HCEC 1CT (cell line): ENCODE measurements around the gene SLC25A3.
"Not testable (repeated sequence)": the region's sequence is repeated elsewhere in the genome, so short reads cannot be mapped to it uniquely, and the experiment has no call there.

Experiments used
- DNase-seq: peaks from one replicate; pipeline ENCODE4 v3.0.0-alpha.2; 2017

SLC25A3 gene

DNA sequence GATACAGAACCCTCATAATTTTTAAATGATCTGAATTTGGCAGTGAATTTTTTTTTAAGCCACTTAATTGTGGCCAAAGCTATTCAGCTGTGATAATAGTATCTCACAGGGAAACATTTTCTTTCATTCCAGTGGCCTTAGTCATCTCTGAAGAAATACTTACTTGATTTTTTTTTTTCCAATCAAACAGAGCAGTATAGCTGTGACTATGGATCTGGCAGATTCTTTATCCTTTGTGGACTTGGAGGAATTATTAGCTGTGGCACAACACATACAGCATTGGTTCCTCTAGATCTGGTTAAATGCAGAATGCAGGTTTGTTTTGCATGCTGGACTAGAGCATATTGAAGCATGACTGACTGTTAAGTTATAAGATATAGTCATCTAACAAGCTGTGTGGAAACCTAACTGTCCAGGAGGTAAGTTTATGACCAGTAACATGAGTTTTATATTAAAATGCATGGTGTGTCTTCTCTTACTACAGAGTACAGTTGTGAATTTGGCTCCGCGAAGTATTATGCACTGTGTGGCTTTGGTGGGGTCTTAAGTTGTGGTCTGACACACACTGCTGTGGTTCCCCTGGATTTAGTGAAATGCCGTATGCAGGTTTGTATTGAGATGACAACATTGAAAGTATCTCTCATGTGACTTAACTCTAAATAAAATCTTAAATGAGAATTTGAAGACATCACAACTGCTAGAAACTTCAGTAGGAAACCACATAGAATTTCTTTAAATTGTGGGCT lies 1.9 kb downstream of the SLC25A3 start:
- DNase-seq: peak; percentile 73

DNA sequence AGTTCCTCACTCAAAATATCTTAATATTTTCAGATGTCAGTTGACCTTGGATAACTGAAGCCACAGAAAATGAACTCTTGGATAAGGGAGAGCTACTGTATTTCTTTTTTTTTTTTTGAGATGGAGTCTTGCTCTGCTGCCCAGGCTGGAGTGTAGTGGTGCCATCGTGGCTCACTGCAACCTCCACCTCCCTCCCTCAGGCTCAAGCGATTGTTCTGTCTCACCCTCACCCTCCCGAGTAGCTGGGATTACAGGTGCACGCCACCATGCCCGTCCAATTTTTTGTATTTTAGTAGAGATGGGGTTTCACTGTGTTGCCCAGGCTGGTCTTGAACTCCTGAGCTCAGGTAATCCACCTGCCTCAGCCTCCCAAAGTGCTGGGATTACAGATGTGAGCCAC lies 3.8 kb downstream of the SLC25A3 start:
- not testable (repeated sequence) for DNase-seq

GRCh38 chr12:98601924-98602323 lies 8.4 kb downstream of the SLC25A3 start:
- no peak for DNase-seq

DNA sequence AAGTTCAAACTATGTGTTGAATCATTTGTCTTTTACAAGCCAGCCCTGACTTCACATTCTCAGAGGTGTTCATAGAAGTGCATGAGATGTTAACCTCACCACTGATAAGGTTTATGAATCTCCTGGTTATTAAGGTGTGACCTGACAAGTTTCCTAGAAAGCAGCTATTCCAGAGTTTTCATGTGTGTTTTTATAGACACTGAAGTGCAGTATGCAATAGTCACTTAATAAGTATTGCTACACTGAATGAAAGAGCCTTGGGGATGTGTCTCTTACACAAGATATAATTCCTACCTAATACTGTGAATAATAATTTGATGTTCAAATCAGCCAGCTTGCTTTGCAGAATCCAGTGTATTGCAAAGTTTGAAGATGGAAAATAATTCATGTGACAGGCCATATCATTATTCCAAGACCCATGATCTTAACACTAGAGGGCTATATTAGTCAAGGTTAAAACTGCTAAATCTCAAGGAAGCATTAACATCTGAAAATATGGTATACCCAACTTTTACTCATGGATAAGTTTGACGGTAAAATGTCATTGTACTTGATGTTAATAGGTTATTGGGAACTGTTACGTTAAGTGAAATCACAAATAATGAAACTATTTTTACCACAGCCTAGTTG lies 13.0 kb downstream of the SLC25A3 start:
- no peak for DNase-seq

DNA sequence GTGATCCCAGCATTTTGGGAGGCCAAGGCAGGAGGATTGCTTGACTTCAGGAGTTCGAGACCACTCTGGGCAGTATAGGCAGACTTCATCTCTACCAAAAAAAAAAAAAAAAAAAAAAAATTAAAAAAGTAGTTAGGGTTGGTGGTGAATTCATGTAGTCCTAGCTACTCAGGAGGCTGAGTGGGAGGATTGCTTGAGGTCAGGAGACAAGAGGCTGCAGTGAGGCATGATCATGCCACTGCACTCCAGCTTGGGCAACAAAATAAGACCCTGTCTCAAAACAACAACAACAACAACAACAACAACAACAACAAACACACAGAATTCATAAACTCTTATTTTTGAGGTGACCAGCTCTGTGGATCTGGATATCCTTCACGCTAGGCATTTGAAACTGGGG lies 17.1 kb downstream of the SLC25A3 start:
- DNase-seq: no peak

GRCh38 chr12:98612696-98613334 lies 19.3 kb downstream of the SLC25A3 start:
- no peak for DNase-seq

DNA sequence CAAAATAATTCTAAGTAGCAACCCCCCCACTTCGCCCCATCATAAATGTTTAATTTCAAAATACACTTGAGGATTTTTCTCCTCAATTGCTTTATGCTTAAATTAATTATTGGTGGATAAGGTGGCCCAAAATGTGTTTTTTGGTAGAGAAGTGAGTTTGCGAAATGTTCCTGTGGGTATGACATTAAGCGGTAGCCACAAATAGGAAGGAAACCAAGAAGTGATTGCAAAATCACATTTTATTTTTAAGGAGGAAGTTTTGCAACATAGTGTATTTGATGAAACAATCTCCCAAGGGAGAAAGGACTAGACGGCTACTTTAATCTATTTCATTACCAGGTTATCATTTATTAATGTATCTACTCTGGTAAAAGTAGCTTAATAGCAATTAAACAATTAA lies 25.5 kb downstream of the SLC25A3 start:
- peak; percentile 60 for DNase-seq

GRCh38 chr12:98635657-98636323 lies 42.3 kb downstream of the SLC25A3 start:
- peak; percentile 78 for DNase-seq

- DNase-seq: no peak
Measured at GRCh38 chr12:98637068-98637467, 43.6 kb downstream of the SLC25A3 start.

DNA sequence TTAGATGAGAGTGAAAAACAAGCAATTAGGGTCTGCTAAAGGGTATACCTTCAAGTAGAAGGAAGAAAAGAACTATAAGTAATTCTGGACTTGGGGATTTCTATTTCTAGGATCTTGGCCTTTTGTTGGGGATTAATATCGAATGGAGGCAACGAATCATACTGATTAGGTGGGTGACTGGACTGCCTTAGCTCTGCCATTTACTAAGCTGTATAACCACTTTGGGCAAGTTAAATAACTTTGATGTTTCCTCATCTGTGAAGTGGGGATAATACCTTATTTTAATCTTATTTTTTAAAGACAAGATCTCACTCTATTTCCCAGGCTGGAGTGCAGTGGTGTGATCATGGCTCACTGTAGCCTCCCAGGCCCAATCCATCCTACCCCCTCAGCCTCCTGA lies 44.5 kb downstream of the SLC25A3 start:
- DNase-seq: no peak

DNA sequence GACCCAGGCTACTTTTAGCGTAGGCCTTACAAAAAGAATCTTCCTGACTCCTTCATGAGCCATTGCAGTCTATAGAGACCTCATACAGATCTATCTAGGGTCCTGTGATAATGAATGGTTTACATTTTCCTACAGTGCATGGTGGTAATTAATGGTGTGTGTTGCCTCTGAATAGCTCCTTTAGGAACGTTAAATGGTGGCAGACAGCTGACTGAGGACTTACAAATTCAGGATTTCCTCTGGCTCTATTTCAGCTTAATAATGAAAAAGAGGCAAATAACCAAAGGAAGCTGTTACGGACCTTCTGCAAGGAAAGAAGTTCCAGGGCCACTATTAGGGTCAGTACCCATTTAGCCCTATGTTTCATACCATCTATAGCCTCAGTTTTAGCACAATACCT lies 46.0 kb downstream of the SLC25A3 start:
- no peak for DNase-seq

DNA sequence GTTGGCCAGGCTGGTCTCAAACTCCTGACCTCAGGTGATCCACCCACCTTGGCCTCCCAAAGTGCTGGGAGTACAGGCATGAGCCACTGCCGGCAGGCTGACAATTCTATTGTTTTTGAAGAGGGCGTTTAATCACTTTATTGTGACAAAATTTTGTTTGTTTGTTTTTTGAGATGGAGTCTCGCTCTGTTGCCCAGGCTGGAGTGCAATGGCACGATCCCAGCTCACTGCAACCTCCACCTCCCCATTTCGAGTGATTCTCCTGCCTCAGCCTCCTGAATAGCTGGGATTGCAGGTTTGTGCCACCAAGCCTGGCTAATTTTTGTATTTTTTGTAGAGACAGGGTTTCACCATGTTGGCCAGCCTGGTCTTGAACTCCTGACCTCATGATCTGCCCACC lies 49.3 kb downstream of the SLC25A3 start:
- DNase-seq: not testable (repeated sequence)

- DNase-seq: no peak
Measured at GRCh38 chr12:98644433-98644711, 50.9 kb downstream of the SLC25A3 start.

- DNase-seq: peak; percentile 97
Measured at GRCh38 chr12:98644712-98645571, 51.5 kb downstream of the SLC25A3 start, which contains the start of the genes APAF1 and IKBIP. Gene APAF1 (plus strand): TSS chr12:98645290. CDS start chr12:98648360, 3,070 bp downstream. Gene IKBIP (minus strand): TSS chr12:98644788. CDS start chr12:98644701, 87 bp downstream.

- peak; percentile 26 for DNase-seq
Measured at GRCh38 chr12:98645572-98646067, 52.1 kb downstream of the SLC25A3 start.

GRCh38 chr12:98646294-98647090 lies 53.0 kb downstream of the SLC25A3 start:
- DNase-seq: peak; percentile 27

GRCh38 chr12:98651328-98651727 lies 57.8 kb downstream of the SLC25A3 start:
- no peak for DNase-seq

DNA sequence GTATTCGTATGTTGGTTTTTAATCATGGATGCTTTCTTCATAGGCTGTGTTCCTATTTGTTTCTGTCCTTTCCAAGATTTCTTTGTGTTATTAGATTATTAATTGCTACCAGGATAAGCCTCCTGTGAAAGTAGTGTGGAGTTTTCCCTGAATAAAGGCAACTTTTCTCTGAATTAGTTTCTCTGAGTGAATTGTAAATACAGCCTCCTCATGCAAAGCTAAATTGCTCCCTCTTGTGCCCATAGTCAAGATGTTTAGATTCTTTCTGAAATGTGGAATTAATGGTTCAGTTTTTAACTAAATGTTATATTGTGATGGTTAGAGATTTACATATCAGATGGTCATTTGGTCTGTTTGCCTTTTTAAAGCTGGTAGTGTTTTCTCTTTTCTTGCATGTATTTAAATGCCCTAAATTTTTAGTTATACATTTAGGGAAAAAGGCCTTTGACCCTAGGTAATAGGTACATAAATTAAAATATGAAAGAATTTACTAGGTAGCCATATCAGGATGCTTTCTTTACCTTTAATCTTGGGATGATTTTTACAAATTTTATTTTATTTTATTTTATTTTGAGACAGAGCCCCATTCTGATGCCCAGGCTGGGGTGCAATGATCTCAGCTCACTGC lies 60.5 kb downstream of the SLC25A3 start:
- peak; percentile 50 for DNase-seq
